Uterus (tissue), 2 donors: ENCODE data around the gene CFAP61.

ENCODE experiments used
- POLR2A ChIP-seq, 2 donors: fragments of 450-650 bp; IDR thresholded peaks; one replicate each; pipeline ENCODE4 v1.6.1; 2016; ENCODE audit warnings: antibody characterized with exemption in 2 of 2, mild to moderate bottlenecking in 1 of 2, moderate library complexity in 1 of 2
- TF ChIP-seq, protein P1 (sequence below), 4 experiments: fragments of 200-600 bp in 2 of 4; fragments of 450-650 bp in 2 of 4; sonication (generic) in 2 of 4; IDR thresholded peaks; one replicate each; pipeline ENCODE4 v1.5.1; 2016 to 2019; ENCODE audit warnings: antibody characterized with exemption in 4 of 4, mild to moderate bottlenecking in 2 of 4, moderate library complexity in 1 of 4

GRCh38 chr20:20329564-20329963 is 277.2 kb downstream of the CFAP61 start:
- no peak for TF ChIP-seq POLR2A (IDR thresholded peaks at IDR 0.05)
- TF ChIP-seq, protein P1, sequence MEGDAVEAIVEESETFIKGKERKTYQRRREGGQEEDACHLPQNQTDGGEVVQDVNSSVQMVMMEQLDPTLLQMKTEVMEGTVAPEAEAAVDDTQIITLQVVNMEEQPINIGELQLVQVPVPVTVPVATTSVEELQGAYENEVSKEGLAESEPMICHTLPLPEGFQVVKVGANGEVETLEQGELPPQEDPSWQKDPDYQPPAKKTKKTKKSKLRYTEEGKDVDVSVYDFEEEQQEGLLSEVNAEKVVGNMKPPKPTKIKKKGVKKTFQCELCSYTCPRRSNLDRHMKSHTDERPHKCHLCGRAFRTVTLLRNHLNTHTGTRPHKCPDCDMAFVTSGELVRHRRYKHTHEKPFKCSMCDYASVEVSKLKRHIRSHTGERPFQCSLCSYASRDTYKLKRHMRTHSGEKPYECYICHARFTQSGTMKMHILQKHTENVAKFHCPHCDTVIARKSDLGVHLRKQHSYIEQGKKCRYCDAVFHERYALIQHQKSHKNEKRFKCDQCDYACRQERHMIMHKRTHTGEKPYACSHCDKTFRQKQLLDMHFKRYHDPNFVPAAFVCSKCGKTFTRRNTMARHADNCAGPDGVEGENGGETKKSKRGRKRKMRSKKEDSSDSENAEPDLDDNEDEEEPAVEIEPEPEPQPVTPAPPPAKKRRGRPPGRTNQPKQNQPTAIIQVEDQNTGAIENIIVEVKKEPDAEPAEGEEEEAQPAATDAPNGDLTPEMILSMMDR (IDR thresholded peaks at IDR 0.05): no peak
